H1 (cell line): ENCODE results near the gene SPEN. TPM values are rescaled to one million over a fixed set of nuclear protein-coding genes. Genes with fewer than 3 reads are reported as not detected.

Experiments used
- BCL11A ChIP-seq, 2 experiments: IDR thresholded peaks; one replicate each; pipeline ENCODE4 v1.6.1; 2011; ENCODE audit warnings: low read depth in 2 of 2, low read length in 2 of 2, mild to moderate bottlenecking in 2 of 2
- CHD1 ChIP-seq: IDR thresholded peaks from 2 replicates; pipeline ENCODE4 v1.6.1; 2012; ENCODE audit warnings: low read depth, low read length, improper control_type of control experiment
- HDAC6 ChIP-seq: IDR thresholded peaks from one replicate; pipeline ENCODE4 v1.7.1; 2012; ENCODE audit warnings: low read depth, mild to moderate bottlenecking, inconsistent platforms, low read length, moderate library complexity
- JUN ChIP-seq: IDR thresholded peaks from 2 replicates; pipeline ENCODE4 v1.6.1; 2011; ENCODE audit warnings: low read depth, mild to moderate bottlenecking, improper control_type of control experiment, low read length
- POU5F1 ChIP-seq: IDR thresholded peaks from 2 replicates; pipeline ENCODE4 v1.6.1; 2011; ENCODE audit warnings: low read depth, mild to moderate bottlenecking, low read length, moderate library complexity
- SAP30 ChIP-seq: fragments of 300-600 bp; sonication (generic); IDR thresholded peaks from 2 replicates; pipeline ENCODE4 v1.7.1; 2012; ENCODE audit warnings: low read length, moderate library complexity, mild to moderate bottlenecking, inconsistent platforms; ENCODE audit not compliant: insufficient read depth, insufficient replicate concordance
- SIN3A ChIP-seq, 2 experiments: IDR thresholded peaks in 1 of 2; conservative IDR thresholded peaks in 1 of 2; 2 replicates each; pipeline ENCODE4 v1.6.1; 2011 to 2012; ENCODE audit warnings: low read length in 2 of 2, improper control_type of control experiment in 1 of 2, low read depth in 1 of 2, mild to moderate bottlenecking in 1 of 2
- SP2 ChIP-seq: IDR thresholded peaks from 2 replicates; pipeline ENCODE4 v1.6.1; 2012; ENCODE audit warnings: mild to moderate bottlenecking, low read length, inconsistent platforms
- TAF1 ChIP-seq: IDR thresholded peaks from 2 replicates; pipeline ENCODE4 v1.6.1; 2011; ENCODE audit warnings: mild to moderate bottlenecking, low read depth, low read length
- polyA plus RNA-seq, 7 experiments: library from polyadenylated mRNA; depleted of rRNA in 3 of 7; stranded (reverse) in 5 of 7; unstranded in 2 of 7; fragments of >200 nt in 5 of 7; fragments of 200-250 nt in 2 of 7; gene quantifications; 1 replicate in 5 of 7; 2 replicates in 1 of 7; 4 replicates in 1 of 7; pipeline versions ENCODE4 v1.2.1 to v1.2.3, GENCODE V29; 2011 to 2013; ENCODE audit warnings: missing spikeins in 2 of 7, mixed read lengths in 2 of 7
- total RNA-seq: library from RNA; stranded (reverse); fragmentation: NEBNext Ultra II Directional; extraction: Animal tissue kit (Norgen Biotek cat#: 25700); gene quantifications from 2 replicates; pipeline ENCODE4 v1.2.1, GENCODE V29; 2021

The SPEN gene
- total and polyA plus RNA-seq, 2 of the 8 experiments (the other 6 are each of a cell fraction or from before 2014, with no cell fraction given), result 12.5 to 52.1 TPM

DNA sequence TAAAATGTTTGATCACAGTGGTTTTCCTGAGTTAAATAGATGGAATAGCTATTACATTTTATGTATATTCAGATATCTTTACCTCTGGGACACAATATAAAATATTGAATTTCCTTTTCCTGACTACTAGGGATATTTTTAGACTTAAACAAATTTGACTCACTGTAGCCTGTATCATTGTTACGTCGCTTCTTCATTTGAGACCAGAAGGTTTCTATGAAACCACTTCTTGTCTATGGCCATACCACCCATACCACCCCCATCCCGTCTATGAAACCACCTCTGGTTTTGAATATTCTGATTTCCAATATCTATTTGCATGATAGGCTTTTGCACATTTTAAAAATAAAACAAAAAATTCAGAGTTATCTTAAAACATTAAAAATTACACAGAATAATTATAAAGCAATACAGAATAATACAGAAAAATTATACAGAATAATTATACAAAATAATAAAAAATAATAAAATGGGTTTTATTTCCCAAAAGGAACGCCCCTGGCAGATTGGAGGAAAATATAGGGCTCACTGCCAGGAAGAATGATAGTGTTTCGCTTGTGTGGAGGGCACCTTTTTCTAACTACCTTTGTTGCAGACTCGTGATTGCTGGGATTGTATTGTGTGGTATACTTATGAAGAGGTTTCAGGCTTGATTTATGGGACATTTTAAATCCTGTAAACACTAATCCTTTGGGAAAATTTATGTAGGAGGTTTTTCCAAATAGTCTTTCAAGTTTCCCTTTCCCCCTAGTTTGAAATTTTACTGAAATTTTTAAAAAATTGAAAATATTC lies 4.7 kb downstream of the SPEN start (continued):
- no peak for TF ChIP-seq TAF1
- TF ChIP-seq HDAC6, result no peak
- no peak for TF ChIP-seq SAP30
- TF ChIP-seq POU5F1, result no peak
- TF ChIP-seq SP2, result no peak
- TF ChIP-seq SIN3A (conservative IDR thresholded peaks at IDR 0.05 in 1 of 2, IDR thresholded peaks at IDR 0.05 in 1 of 2; ENCODE audit: low read depth in 1 of 2, low read length in 2 of 2), result no peak
- TF ChIP-seq BCL11A (IDR thresholded peaks at IDR 0.05; ENCODE audit: low read depth in 2 of 2, low read length in 2 of 2), result no peak
- TF ChIP-seq CHD1, result no peak
- TF ChIP-seq JUN, result no peak
